DND-41 (cell line): ENCODE measurements around the gene MCTP1.

ENCODE experiments used
- CTCF ChIP-seq: IDR thresholded peaks from 2 replicates; pipeline ENCODE4 v1.5.1; 2012; ENCODE audit warnings: borderline replicate concordance, low read length, moderate library complexity, mild to moderate bottlenecking; ENCODE audit not compliant: poor library complexity, severe bottlenecking; ENCODE audit errors: extremely low read depth
- EZH2 ChIP-seq: IDR thresholded peaks from 3 replicates; pipeline ENCODE4 v1.6.1; 2012; ENCODE audit warnings: borderline replicate concordance, low read depth, mild to moderate bottlenecking, moderate library complexity, low read length, inconsistent platforms; ENCODE audit not compliant: severe bottlenecking

GRCh38 chr5:94748212-94748611 lies 536.7 kb downstream of the MCTP1 start:
- no peak for TF ChIP-seq CTCF
- TF ChIP-seq EZH2 = no peak
